SK-N-MC (cell line): ENCODE results near the gene ATP13A2.

ENCODE experiments used
- DNase-seq: peaks from one replicate; pipeline ENCODE4 v3.0.0-alpha.2; 2011; ENCODE audit warnings: low read depth, low spot score
- H3K27ac ChIP-seq: fragments of 200-600 bp; sonication (generic); 2 replicates; pipeline ENCODE4 v1.5.1; 2016; ENCODE audit warnings: mixed run types
- H3K36me3 ChIP-seq: fragments of 200-600 bp; sonication (generic); 2 replicates; pipeline ENCODE4 v1.6.1; 2017; ENCODE audit warnings: antibody characterized with exemption, low read length, mixed read lengths; ENCODE audit not compliant: insufficient read depth
- H3K4me3 ChIP-seq: fragments of 200-600 bp; sonication (generic); 2 replicates; pipeline ENCODE4 v1.5.1; 2016
- H3K9ac ChIP-seq: fragments of 200-600 bp; sonication (generic); 2 replicates; pipeline ENCODE4 v1.8.0; 2017; ENCODE audit warnings: mixed run types, mixed read lengths; ENCODE audit not compliant: insufficient read length
- H3K9me3 ChIP-seq: fragments of 200-600 bp; sonication (generic); 2 replicates; pipeline ENCODE4 v1.6.1; 2017; ENCODE audit warnings: low read depth, mild to moderate bottlenecking, antibody characterized with exemption, low read length, moderate library complexity, mixed read lengths
- EZH2 ChIP-seq: fragments of 200-600 bp; sonication (generic); IDR thresholded peaks from one replicate; pipeline ENCODE4 v1.6.1; 2017; ENCODE audit warnings: antibody characterized with exemption
- FOXP2 ChIP-seq: optimal IDR thresholded peaks from 2 replicates; pipeline ENCODE3; 2011; ENCODE audit warnings: mild to moderate bottlenecking, moderate library complexity; ENCODE audit not compliant: insufficient read depth; ENCODE audit errors: extremely low read length, control extremely low read depth
- POLR2AphosphoS5 ChIP-seq: IDR thresholded peaks from 2 replicates; pipeline ENCODE4 v1.6.1; 2012; ENCODE audit warnings: mild to moderate bottlenecking, low read depth, low read length, borderline replicate concordance

The ATP13A2 gene

DNA sequence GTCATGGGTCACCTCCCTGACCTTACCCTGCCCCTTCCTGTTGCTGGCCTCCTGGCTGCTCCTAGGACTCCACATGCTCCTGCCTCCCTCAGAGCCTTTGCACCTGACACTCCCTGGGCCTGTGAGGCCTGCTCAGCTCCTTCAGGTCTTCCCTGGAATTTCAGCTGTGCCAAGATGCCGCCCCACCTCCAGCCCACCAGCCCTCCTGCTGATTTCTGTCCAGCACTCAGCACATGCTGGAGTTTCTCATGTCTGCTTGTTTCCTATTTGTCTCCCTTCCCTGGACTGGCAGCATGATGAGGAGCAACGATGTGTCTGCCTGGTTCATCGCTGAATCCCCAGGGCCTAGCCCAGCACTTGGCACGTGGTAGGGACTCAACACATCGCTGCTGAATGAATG, 34.4 kb downstream of the ATP13A2 start:
- Histone ChIP-seq H3K4me3 (no peak overlapping the region), H3K9ac (no peak overlapping the region), H3K36me3 (no peaks in the 10 kb centered on the region), H3K9me3 (no peaks in the 10 kb centered on the region), H3K27ac (no peak overlapping the region)
- DNase-seq = no peak
- TF ChIP-seq POLR2AphosphoS5 (no peak), FOXP2 (no peak), EZH2 (no peak)

- no peaks in the 10 kb centered on the region for H3K9me3 ChIP-seq
- no peak overlapping the region for H3K27ac ChIP-seq
- H3K36me3 ChIP-seq = no peaks in the 10 kb centered on the region
- H3K9ac ChIP-seq = no peak overlapping the region
- DNase-seq = no peak
- TF ChIP-seq FOXP2 (no peak), EZH2 (no peak), POLR2AphosphoS5 (no peak)
- H3K4me3 ChIP-seq = no peak overlapping the region
Measured at GRCh38 chr1:16976966-16977365, 34.8 kb downstream of the ATP13A2 start.

- TF ChIP-seq EZH2 = no peak
- TF ChIP-seq POLR2AphosphoS5 = no peak
- TF ChIP-seq FOXP2 = no peak
- Histone ChIP-seq H3K4me3 (no peak overlapping the region), H3K9me3 (no peaks in the 10 kb centered on the region), H3K27ac (no peak overlapping the region), H3K9ac (no peak overlapping the region), H3K36me3 (no peaks in the 10 kb centered on the region)
- DNase-seq = no peak
Measured at GRCh38 chr1:16975838-16976237, 35.9 kb downstream of the ATP13A2 start.

- no peak for DNase-seq
- Histone ChIP-seq H3K9ac (no peak overlapping the region), H3K36me3 (no peaks in the 10 kb centered on the region), H3K4me3 (no peak overlapping the region), H3K27ac (no peak overlapping the region), H3K9me3 (no peaks in the 10 kb centered on the region)
- TF ChIP-seq FOXP2 (no peak), EZH2 (no peak), POLR2AphosphoS5 (no peak)
Measured at GRCh38 chr1:16975211-16975610, 36.5 kb downstream of the ATP13A2 start.

DNA sequence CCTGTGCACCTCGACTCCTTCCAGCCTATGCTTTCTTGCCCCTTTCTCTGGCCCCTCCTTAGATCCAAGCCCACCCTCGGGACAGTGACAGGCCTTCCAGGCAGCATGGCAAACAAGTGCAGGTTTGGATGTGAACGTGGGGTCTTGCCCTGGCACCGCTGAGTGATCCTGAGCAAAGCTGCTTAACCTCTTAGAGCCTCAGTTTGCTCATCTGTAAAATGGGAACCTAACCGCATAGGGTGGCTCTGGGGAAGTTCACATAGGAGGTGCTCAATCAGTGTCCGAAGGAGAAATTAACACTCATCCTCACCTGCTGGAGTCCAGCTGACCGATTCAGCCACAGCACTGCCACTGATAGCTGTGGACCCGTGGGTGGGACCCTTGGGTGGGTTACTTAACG, 38.5 kb downstream of the ATP13A2 start:
- Histone ChIP-seq H3K9me3 (no peaks in the 10 kb centered on the region), H3K4me3 (no peak overlapping the region), H3K36me3 (no peaks in the 10 kb centered on the region), H3K27ac (no peak overlapping the region), H3K9ac (no peak overlapping the region)
- TF ChIP-seq POLR2AphosphoS5 = no peak
- TF ChIP-seq FOXP2 = no peak
- TF ChIP-seq EZH2 = no peak
- DNase-seq = no peak

DNA sequence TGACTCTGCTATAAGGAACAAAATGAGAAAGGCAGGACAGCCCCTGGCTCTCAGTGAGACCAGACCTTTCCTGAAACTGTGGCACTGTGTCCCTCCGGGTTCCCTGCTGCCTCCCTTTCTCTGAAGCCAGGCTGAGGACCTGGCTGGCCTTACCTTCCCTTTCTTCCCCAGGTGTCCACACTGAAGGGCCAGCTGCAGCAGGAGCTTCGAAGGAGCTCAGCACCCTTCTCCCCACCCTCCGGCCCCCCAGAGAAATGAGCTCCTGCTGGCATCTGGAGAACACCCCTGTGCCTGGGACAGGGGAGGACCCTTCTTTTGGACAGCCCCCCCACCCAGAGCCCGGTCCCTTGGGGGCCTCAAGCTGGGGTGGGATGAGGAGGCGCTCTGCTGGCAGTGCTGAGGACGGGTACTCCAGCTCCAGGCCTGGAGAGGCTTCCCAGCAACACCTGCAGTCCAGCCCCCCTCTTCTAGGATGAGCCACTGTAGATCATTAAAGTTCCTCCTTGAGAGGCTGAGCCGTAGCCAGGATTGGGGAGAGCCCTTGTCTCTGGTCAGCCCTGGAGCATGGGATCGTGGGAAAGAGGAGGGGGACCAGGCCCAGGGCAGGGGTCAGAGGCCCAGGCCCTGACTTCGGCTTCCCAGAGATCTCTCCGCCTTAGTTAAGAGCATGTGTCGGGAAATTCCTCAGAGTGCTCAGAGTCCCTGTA, 39.4 kb downstream of the ATP13A2 start:
- no peak for DNase-seq
- H3K9me3 ChIP-seq = no peaks in the 10 kb centered on the region
- H3K9ac ChIP-seq = no peak overlapping the region
- H3K27ac ChIP-seq = 0 out of 2 replicates have a peak overlapping the region, but pooled peaks have one; percentile 39
- no peak overlapping the region for H3K4me3 ChIP-seq
- TF ChIP-seq POLR2AphosphoS5 (no peak), EZH2 (no peak), FOXP2 (no peak)
- no peaks in the 10 kb centered on the region for H3K36me3 ChIP-seq

DNA sequence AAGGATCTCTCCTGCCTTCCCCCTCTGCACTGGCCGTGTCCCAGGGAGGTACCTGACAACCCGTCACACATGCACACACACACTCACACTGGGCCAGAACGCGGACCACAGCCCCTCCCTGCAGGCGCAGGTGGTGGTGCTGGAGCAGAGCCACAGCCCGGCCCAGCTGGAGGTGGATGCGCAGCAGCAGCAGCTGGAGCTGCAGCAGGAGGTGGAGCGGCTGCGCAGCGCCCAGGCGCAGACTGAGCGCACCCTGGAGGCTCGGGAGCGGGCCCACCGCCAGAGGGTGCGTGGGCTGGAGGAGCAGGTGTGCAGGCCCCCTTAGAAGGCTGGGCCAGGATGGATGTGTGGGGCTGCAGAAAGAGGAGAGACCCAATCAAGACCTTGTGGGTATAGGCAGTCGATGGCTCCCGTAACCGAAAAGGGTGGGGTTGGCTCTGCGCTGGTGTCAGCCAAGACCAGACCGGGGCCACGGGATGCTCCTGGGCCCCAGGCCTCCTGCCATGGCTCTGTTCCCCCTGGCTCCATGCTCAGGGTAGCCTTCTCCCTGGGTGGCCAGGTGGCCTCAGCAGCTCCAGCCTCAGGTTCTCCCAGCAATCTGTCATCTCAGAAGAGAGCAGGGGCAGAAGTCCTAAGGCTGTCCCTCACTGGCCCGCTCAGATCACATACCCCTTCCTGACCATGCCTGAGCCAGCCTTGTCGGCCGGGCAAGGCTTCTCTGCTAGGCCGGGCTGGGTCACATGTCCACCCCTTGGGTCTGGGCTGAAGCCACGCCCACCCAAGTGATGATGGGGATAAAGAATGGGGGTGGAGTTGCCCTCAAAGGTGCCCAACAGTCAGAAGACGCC, 40.2 kb downstream of the ATP13A2 start:
- Histone ChIP-seq H3K27ac (no peak overlapping the region), H3K9me3 (no peaks in the 10 kb centered on the region), H3K4me3 (no peak overlapping the region), H3K36me3 (no peaks in the 10 kb centered on the region), H3K9ac (no peak overlapping the region)
- no peak for DNase-seq
- no peak for TF ChIP-seq FOXP2
- no peak for TF ChIP-seq POLR2AphosphoS5
- no peak for TF ChIP-seq EZH2

DNA sequence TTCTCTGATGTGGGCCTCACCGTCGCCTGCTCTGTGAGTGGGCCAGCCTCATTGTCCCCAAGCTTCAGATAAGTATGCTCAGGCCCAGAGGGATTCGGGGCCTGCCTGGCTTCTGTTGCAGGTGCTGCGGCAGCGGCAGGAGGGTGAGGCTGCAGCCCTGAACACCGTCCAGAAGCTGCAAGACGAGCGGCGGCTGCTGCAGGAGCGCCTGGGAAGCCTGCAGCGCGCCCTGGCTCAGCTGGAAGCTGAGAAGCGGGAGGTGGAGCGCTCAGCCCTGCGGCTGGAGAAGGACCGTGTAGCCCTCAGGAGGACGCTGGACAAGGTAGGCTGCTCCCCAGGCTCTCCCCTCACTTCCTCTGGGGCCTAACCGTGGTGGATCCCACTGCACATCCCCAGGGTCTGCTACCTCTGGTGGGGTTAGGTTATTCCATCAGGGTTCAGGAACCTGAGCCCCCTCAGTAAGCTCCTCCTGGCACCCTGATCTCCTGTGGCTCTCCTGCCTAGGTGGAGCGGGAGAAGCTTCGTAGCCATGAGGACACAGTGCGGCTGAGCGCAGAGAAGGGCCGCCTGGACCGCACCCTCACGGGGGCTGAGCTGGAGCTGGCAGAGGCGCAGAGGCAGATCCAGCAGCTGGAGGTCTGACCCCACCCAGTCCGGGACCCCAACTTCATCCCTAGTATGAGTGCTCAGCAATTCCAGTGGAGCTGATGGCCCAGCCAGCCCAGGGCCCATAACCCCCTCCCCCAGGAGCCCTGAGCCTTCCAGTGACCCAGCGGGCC, 41.4 kb downstream of the ATP13A2 start:
- no peaks in the 10 kb centered on the region for H3K36me3 ChIP-seq
- no peak overlapping the region for H3K27ac ChIP-seq
- no peak overlapping the region for H3K4me3 ChIP-seq
- no peak overlapping the region for H3K9ac ChIP-seq
- TF ChIP-seq EZH2 (no peak), FOXP2 (no peak)
- no peaks in the 10 kb centered on the region for H3K9me3 ChIP-seq
- no peak for DNase-seq
